B cell (primary cell): ENCODE measurements around the gene MAP2K7. TPM values are rescaled to one million over a fixed set of nuclear protein-coding genes. Genes with fewer than 3 reads are reported as not detected.

Experiments
- ATAC-seq: fragments of 200-7000 bp; cut with Tn5 transposase; one replicate; pipeline ENCODE4 v1.10.0; 2021; ENCODE audit warnings: low read depth, mild to moderate bottlenecking, moderate number of reproducible peaks, moderate library complexity
- CTCF ChIA-PET: fragments of 350-600 bp; sonication (Branson Sonifier 250); formaldehyde crosslinking; loops from one replicate; lab custom pipeline; 2021; ENCODE audit warnings: antibody characterized with exemption, inconsistent platforms; lab: Charles Lee
- POLR2A ChIA-PET: fragments of 350-600 bp; sonication (Branson Sonifier 250); formaldehyde crosslinking; loops from one replicate; lab custom pipeline; 2021; ENCODE audit warnings: antibody characterized with exemption; lab: Charles Lee
- DNase-seq: peaks from one replicate; pipeline ENCODE4 v3.0.0; 2013
- H2AFZ ChIP-seq: 2 replicates; pipeline ENCODE4 v1.6.1; 2012; ENCODE audit warnings: mild to moderate bottlenecking, low read depth, low read length; ENCODE audit not compliant: insufficient read depth, poor library complexity, severe bottlenecking
- H3K27ac ChIP-seq, 2 donors: 1 replicate in 1 of 2; 2 replicates in 1 of 2; pipeline ENCODE4 v1.5.1; 2012 to 2013; ENCODE audit warnings: low read length in 2 of 2, mild to moderate bottlenecking in 2 of 2, moderate library complexity in 1 of 2
- H3K27me3 ChIP-seq, 4 experiments: fragments of 200-600 bp in 1 of 4; sonication (generic) in 1 of 4; replicated peaks in 1 of 4; 1 replicate in 2 of 4; 2 replicates in 2 of 4; pipeline versions ENCODE4 v1.6.1 to v1.7.0; 2013 to 2016; ENCODE audit warnings: low read length in 3 of 4, mild to moderate bottlenecking in 2 of 4, mixed read lengths in 1 of 4, moderate library complexity in 1 of 4; ENCODE audit not compliant: insufficient read depth in 4 of 4, control insufficient read depth in 3 of 4; ENCODE audit errors: control extremely low read depth in 1 of 4
- H3K36me3 ChIP-seq, 2 experiments: replicated peaks in 1 of 2; 1 replicate in 1 of 2; 2 replicates in 1 of 2; pipeline versions ENCODE4 v1.6.1 to v1.7.1; 2013; ENCODE audit warnings: low read length in 1 of 2; ENCODE audit not compliant: insufficient read depth in 2 of 2, control insufficient read depth in 1 of 2; ENCODE audit errors: control extremely low read depth in 1 of 2, extremely low read depth in 1 of 2
- H3K4me1 ChIP-seq, 2 donors: fragments of 200-600 bp in 1 of 2; sonication (generic) in 1 of 2; 1 replicate in 1 of 2; 2 replicates in 1 of 2; pipeline versions ENCODE4 v1.5.1 to v1.6.1; 2013 to 2017; ENCODE audit warnings: low read length in 2 of 2; ENCODE audit not compliant: control insufficient read depth in 2 of 2, insufficient read depth in 2 of 2
- H3K4me2 ChIP-seq: replicated peaks from 2 replicates; pipeline ENCODE3; 2012; ENCODE audit warnings: mild to moderate bottlenecking, low read depth, low read length; ENCODE audit not compliant: poor library complexity, severe bottlenecking
- H3K4me3 ChIP-seq, 5 experiments: fragments of 200-600 bp in 1 of 5; sonication (generic) in 1 of 5; 1 replicate in 3 of 5; 2 replicates in 2 of 5; pipeline versions ENCODE4 v1.5.1 to v1.7.0; 2011 to 2016; ENCODE audit warnings: low read length in 4 of 5, mild to moderate bottlenecking in 4 of 5, low read depth in 2 of 5, control low read depth in 1 of 5, moderate library complexity in 1 of 5; ENCODE audit not compliant: insufficient read depth in 1 of 5; ENCODE audit errors: control extremely low read depth in 1 of 5, extremely low read depth in 1 of 5
- H3K79me2 ChIP-seq: fragments of 200-600 bp; sonication (generic); one replicate; pipeline ENCODE4 v1.6.0; 2016; ENCODE audit warnings: low read length; ENCODE audit not compliant: control insufficient read depth, insufficient read depth
- H3K9ac ChIP-seq: fragments of 200-600 bp; sonication (generic); 2 replicates; pipeline ENCODE4 v1.6.1; 2017; ENCODE audit warnings: mild to moderate bottlenecking, low read length, moderate library complexity
- H3K9me3 ChIP-seq, 3 donors: one replicate each; pipeline versions ENCODE4 v1.6.1 to v1.7.1; 2013; ENCODE audit warnings: low read length in 2 of 3; ENCODE audit not compliant: control insufficient read depth in 2 of 3, insufficient read depth in 1 of 3; ENCODE audit errors: control extremely low read depth in 1 of 3
- H4K20me1 ChIP-seq: 2 replicates; pipeline ENCODE4 v1.6.0; 2012; ENCODE audit warnings: mild to moderate bottlenecking, low read length; ENCODE audit not compliant: insufficient read depth, control insufficient read depth, poor library complexity, severe bottlenecking
- H3K27ac Mint-ChIP-seq: one replicate; pipeline ENCODE4 v1.8.0; 2021; ENCODE audit warnings: mixed read lengths
- H3K27me3 Mint-ChIP-seq: one replicate; pipeline ENCODE4 v1.8.0; 2021; ENCODE audit warnings: mixed read lengths
- H3K4me1 Mint-ChIP-seq: one replicate; pipeline ENCODE4 v1.8.0; 2021; ENCODE audit warnings: mixed read lengths
- H3K4me3 Mint-ChIP-seq: one replicate; pipeline ENCODE4 v1.8.0; 2021; ENCODE audit warnings: mixed read lengths
- H3K9me3 Mint-ChIP-seq: one replicate; pipeline ENCODE4 v1.8.0; 2022; ENCODE audit warnings: mixed read lengths; ENCODE audit not compliant: insufficient read depth
- EZH2 ChIP-seq: IDR thresholded peaks from 2 replicates; pipeline ENCODE4 v1.6.1; 2012; ENCODE audit warnings: borderline replicate concordance, low read depth, mild to moderate bottlenecking, moderate library complexity, low read length; ENCODE audit not compliant: insufficient read depth, poor library complexity, severe bottlenecking
- WGBS: methylation state at CpG from one replicate; pipeline ENCODE4 v1.1.5; 2013; ENCODE audit warnings: missing lambda C conversion rate; ENCODE audit not compliant: insufficient coverage; 5-methylcytosine and 5-hydroxymethylcytosine counted together
- intact Hi-C: fragments of 100-400 bp; cut with micrococcal nuclease; formaldehyde crosslinking; loops from one replicate; pipeline ENCODE4 v1.10.0; 2022
- polyA plus RNA-seq: library from polyadenylated mRNA; depleted of rRNA; stranded (reverse); fragments of >200 nt; gene quantifications from 2 replicates; pipeline ENCODE4 v1.2.3, GENCODE V29; 2012
- total RNA-seq, 2 donors: library from RNA; stranded (reverse); fragments of 120-200 nt in 1 of 2; gene quantifications; 1 replicate in 1 of 2; 2 replicates in 1 of 2; pipeline versions ENCODE4 v1.2.3 to v1.2.4, GENCODE V29; 2013 to 2022
- TF ChIP-seq, protein P1 (sequence below): fragments of 200-600 bp; IDR thresholded peaks from one replicate; pipeline ENCODE4 v1.8.0; 2022; ENCODE audit warnings: antibody characterized with exemption, mild to moderate bottlenecking

Gene MAP2K7
- total and polyA plus RNA-seq, 2 donors (not counting 1 experiment from before 2014, with no cell fraction given), result 56.0 to 71.9 TPM

DNA sequence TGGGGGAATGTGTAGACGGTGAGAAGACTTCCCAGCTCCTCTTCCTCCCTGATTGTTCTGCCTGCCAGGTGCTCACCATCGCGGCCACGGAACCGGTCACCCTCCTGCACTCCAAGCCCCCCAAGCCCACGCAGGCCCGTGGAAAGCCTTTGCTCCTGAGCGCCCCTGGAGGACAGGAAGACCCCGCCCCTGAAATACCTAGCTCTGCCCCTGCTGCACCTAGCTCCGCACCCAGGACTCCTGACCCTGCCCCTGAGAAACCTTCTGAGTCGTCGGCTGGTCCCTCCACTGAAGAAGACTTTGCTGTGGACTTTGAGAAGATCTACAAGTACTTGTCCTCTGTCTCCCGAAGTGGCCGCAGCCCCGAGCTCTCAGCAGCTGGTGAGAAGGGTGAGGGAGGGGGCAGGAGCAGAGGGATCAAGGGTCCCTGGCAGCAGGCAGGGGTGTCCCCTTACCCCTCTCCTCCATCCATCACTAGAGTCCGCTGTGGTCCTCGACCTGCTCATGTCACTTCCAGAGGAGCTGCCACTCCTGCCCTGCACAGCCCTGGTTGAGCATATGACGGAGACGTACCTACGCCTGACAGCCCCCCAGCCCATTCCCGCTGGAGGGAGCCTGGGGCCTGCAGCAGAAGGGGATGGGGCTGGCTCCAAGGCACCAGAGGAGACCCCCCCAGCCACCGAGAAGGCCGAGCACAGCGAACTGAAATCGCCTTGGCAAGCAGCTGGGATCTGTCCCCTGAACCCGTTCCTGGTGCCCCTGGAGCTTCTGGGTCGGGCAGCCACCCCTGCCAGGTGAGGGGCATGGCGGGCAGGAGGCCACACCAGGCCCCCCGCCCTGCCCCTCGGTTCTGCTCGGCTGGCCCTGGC lies 18.5 kb downstream of the MAP2K7 start:
- intact Hi-C loops, result no loop called here
- H3K9me3 ChIP-seq, result peaks cover 0 to 18% (median 0%) of the 10 kb centered on the region in 3 donors
- no peak for ATAC-seq
- DNase-seq, result no peak
- no peaks in the 10 kb centered on the region for H3K9me3 Mint-ChIP-seq
- H3K4me1 Mint-ChIP-seq, result peaks cover 44% of the 10 kb centered on the region
- WGBS, result 98% methylated on average over 23 of the region's 31 CpGs
- no peak overlapping the region for H3K4me3 ChIP-seq
- POLR2A ChIA-PET, result interaction anchor here (1.8 to 2.8 kb wide), 2 partner anchors 21 kb away, joined by 4 to 29 read pairs; partner anchors contain the start of gene TIMM44
- CTCF ChIA-PET, result interaction anchor here (3.0 to 3.8 kb wide), 2 partner anchors 22 to 53 kb away, joined by 13 to 28 read pairs; partner anchors contain the start of gene TIMM44
- no peak overlapping the region for H3K27ac ChIP-seq
- no peak overlapping the region for H2AFZ ChIP-seq
- H3K9ac ChIP-seq, result no peak overlapping the region
- H3K27me3 Mint-ChIP-seq, result peaks cover 15% of the 10 kb centered on the region
- TF ChIP-seq EZH2, result no peak
- TF ChIP-seq, protein P1, sequence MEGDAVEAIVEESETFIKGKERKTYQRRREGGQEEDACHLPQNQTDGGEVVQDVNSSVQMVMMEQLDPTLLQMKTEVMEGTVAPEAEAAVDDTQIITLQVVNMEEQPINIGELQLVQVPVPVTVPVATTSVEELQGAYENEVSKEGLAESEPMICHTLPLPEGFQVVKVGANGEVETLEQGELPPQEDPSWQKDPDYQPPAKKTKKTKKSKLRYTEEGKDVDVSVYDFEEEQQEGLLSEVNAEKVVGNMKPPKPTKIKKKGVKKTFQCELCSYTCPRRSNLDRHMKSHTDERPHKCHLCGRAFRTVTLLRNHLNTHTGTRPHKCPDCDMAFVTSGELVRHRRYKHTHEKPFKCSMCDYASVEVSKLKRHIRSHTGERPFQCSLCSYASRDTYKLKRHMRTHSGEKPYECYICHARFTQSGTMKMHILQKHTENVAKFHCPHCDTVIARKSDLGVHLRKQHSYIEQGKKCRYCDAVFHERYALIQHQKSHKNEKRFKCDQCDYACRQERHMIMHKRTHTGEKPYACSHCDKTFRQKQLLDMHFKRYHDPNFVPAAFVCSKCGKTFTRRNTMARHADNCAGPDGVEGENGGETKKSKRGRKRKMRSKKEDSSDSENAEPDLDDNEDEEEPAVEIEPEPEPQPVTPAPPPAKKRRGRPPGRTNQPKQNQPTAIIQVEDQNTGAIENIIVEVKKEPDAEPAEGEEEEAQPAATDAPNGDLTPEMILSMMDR, result no peak
- peaks cover 0 to 13% of the 10 kb centered on the region in 2 experiments for H3K36me3 ChIP-seq
- peaks cover 0 to 24% (median 15%) of the 10 kb centered on the region in 4 experiments for H3K27me3 ChIP-seq
- peaks cover 8% of the 10 kb centered on the region for H3K79me2 ChIP-seq
- peaks cover 50% of the 10 kb centered on the region for H4K20me1 ChIP-seq
- H3K27ac Mint-ChIP-seq, result no peak overlapping the region
- H3K4me2 ChIP-seq, result peak overlapping the region; percentile 83
- peak overlapping the region; percentile 69 for H3K4me3 Mint-ChIP-seq
- peaks cover 48 to 55% of the 10 kb centered on the region in 2 donors for H3K4me1 ChIP-seq

DNA sequence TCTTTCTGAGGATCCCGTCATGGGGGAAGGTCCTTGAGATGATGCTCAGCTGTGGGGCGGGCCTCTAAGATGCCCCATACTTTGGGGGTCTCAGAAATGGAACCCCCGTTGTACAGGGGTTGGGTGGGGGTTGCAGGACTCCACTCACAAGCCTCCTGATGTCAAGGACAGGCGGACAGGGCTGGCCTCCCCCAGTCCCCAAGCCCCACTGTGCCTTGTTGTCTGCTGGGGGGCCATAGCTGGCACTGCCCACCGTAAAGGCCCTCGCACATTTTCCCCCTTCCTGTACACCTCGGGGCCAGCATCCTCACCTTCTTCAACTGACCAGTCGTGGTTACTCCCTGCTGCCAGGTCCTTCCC lies 19.1 kb downstream of the MAP2K7 start:
- peaks cover 8% of the 10 kb centered on the region for H3K79me2 ChIP-seq
- peak overlapping the region; percentile 26 for H3K4me3 Mint-ChIP-seq
- no peak overlapping the region for H2AFZ ChIP-seq
- no peak overlapping the region for H3K27ac Mint-ChIP-seq
- peaks cover 42 to 49% of the 10 kb centered on the region in 2 donors for H3K4me1 ChIP-seq
- H3K4me3 ChIP-seq, result no peak overlapping the region
- intact Hi-C loops, result no loop called here
- peaks cover 14% of the 10 kb centered on the region for H3K27me3 Mint-ChIP-seq
- no peak for TF ChIP-seq EZH2
- TF ChIP-seq, protein P1, result no peak
- peaks cover 43% of the 10 kb centered on the region for H3K4me1 Mint-ChIP-seq
- H3K9me3 ChIP-seq, result peaks cover 0 to 16% (median 0%) of the 10 kb centered on the region in 3 donors
- 91% methylated on average over 4 of the region's 8 CpGs for WGBS
- H3K9me3 Mint-ChIP-seq, result no peaks in the 10 kb centered on the region
- ChIA-PET CTCF (interaction anchor here (3.8 kb wide), 1 partner anchor 21 kb away, joined by 28 read pairs; the partner anchor contains the start of gene TIMM44), POLR2A (interaction anchor here (1.8 kb wide), 1 partner anchor 20 kb away, joined by 4 read pairs; the partner anchor contains the start of gene TIMM44)
- no peak for DNase-seq
- no peak for ATAC-seq
- no peak overlapping the region for H3K4me2 ChIP-seq
- H3K27me3 ChIP-seq, result peaks cover 0 to 19% (median 13%) of the 10 kb centered on the region in 4 experiments
- peaks cover 49% of the 10 kb centered on the region for H4K20me1 ChIP-seq
- H3K9ac ChIP-seq, result no peak overlapping the region
- peaks cover 0 to 13% of the 10 kb centered on the region in 2 experiments for H3K36me3 ChIP-seq
- no peak overlapping the region for H3K27ac ChIP-seq
